ENCODE data around the gene NOX3.

Gene NOX3

GRCh38 chr6:155429321-155429893 lies 26.2 kb downstream of the NOX3 start:
- no peak for DNase-seq

GRCh38 chr6:155426408-155426945 lies 29.2 kb downstream of the NOX3 start:
- no peak for DNase-seq

GRCh38 chr6:155424181-155424580 lies 31.5 kb downstream of the NOX3 start:
- no peak for DNase-seq

- no peak for DNase-seq
Measured at GRCh38 chr6:155422635-155423034, 33.0 kb downstream of the NOX3 start.

GRCh38 chr6:155420492-155420891 lies 35.1 kb downstream of the NOX3 start:
- DNase-seq, result no peak

GRCh38 chr6:155419161-155419560 lies 36.5 kb downstream of the NOX3 start:
- no peak for DNase-seq

GRCh38 chr6:155418017-155418761 lies 37.5 kb downstream of the NOX3 start:
- DNase-seq, result peak; percentile 91

- DNase-seq, result peak; percentile 68
Measured at GRCh38 chr6:155417454-155417853, 38.2 kb downstream of the NOX3 start.

GRCh38 chr6:155415953-155416352 lies 39.7 kb downstream of the NOX3 start:
- DNase-seq, result no peak

- DNase-seq, result no peak
Measured at GRCh38 chr6:155414049-155414448, 41.6 kb downstream of the NOX3 start.

GRCh38 chr6:155412335-155412734 lies 43.3 kb downstream of the NOX3 start:
- no peak for DNase-seq

- DNase-seq, result no peak
Measured at GRCh38 chr6:155411154-155412052, 44.2 kb downstream of the NOX3 start.

GRCh38 chr6:155409391-155409790 lies 46.2 kb downstream of the NOX3 start:
- DNase-seq, result no peak

GRCh38 chr6:155408981-155409380 lies 46.7 kb downstream of the NOX3 start:
- no peak for DNase-seq

GRCh38 chr6:155408231-155408630 lies 47.4 kb downstream of the NOX3 start:
- DNase-seq, result no peak

GRCh38 chr6:155406801-155407200 lies 48.8 kb downstream of the NOX3 start:
- no peak for DNase-seq

- no peak for DNase-seq
Measured at GRCh38 chr6:155404937-155405336, 50.7 kb downstream of the NOX3 start.

- no peak for DNase-seq
Measured at GRCh38 chr6:155402656-155403304, 52.9 kb downstream of the NOX3 start.

- no peak for DNase-seq
Measured at GRCh38 chr6:155400654-155400965, 55.0 kb downstream of the NOX3 start.

- no peak for DNase-seq
Measured at GRCh38 chr6:155399745-155400653, 55.6 kb downstream of the NOX3 start.

- DNase-seq, result no peak
Measured at GRCh38 chr6:155399062-155399744, 56.4 kb downstream of the NOX3 start.

Measured in OCI-M1 (cell line).